WTC11 (cell line): Measurements from ENCODE around the gene DLL1. TPM values are rescaled to one million over a fixed set of nuclear protein-coding genes. Genes with fewer than 3 reads are reported as not detected.

Experiments
- ATAC-seq: fragments of 200-7000 bp; cut with Tn5 transposase; 2 replicates; pipeline ENCODE4 v1.10.0; 2021; ENCODE audit warnings: mild to moderate bottlenecking, moderate library complexity
- CTCF ChIA-PET: fragments of 300-600 bp; sonication (Branson Sonifier 250); formaldehyde crosslinking; loops from one replicate; lab custom pipeline; 2021; ENCODE audit warnings: antibody characterized with exemption; lab: Charles Lee
- POLR2A ChIA-PET: fragments of 350-600 bp; sonication (Branson Sonifier 250); formaldehyde crosslinking; loops from one replicate; lab custom pipeline; 2021; ENCODE audit warnings: antibody characterized with exemption; lab: Charles Lee
- DNase-seq: peaks from one replicate; pipeline ENCODE4 v3.0.0; 2021; ENCODE audit warnings: low spot score
- H3K27ac Mint-ChIP-seq: 2 replicates; pipeline ENCODE4 v1.8.0; 2021; ENCODE audit warnings: mixed read lengths
- H3K27me3 Mint-ChIP-seq: 2 replicates; pipeline ENCODE4 v1.8.0; 2021; ENCODE audit warnings: low read depth, mild to moderate bottlenecking, moderate library complexity, mixed read lengths
- H3K36me3 Mint-ChIP-seq: 2 replicates; pipeline ENCODE4 v1.8.0; 2021; ENCODE audit warnings: mixed read lengths
- H3K4me1 Mint-ChIP-seq: 2 replicates; pipeline ENCODE4 v1.8.0; 2022; ENCODE audit warnings: mixed read lengths
- H3K4me3 Mint-ChIP-seq: 2 replicates; pipeline ENCODE4 v1.8.0; 2021; ENCODE audit warnings: mild to moderate bottlenecking, moderate library complexity, mixed read lengths
- H3K9me3 Mint-ChIP-seq: 2 replicates; pipeline ENCODE4 v1.8.0; 2021; ENCODE audit warnings: mixed read lengths
- AFF4 ChIP-seq: sonication (generic); formaldehyde crosslinking; IDR thresholded peaks from 2 replicates; pipeline ENCODE4 v1.8.1; 2023; ENCODE audit warnings: mild to moderate bottlenecking, missing genetic modification reagents, borderline replicate concordance
- ATF2 ChIP-seq: sonication (generic); formaldehyde crosslinking; IDR thresholded peaks from 2 replicates; pipeline ENCODE4 v1.8.1; 2022; ENCODE audit warnings: low read depth, missing genetic modification reagents, borderline replicate concordance
- ATF3 ChIP-seq: sonication (generic); formaldehyde crosslinking; conservative IDR thresholded peaks from 2 replicates; pipeline ENCODE4 v1.8.1; 2022; ENCODE audit warnings: mild to moderate bottlenecking, missing genetic modification reagents
- CTCF ChIP-seq: fragments of 200-600 bp; IDR thresholded peaks from 2 replicates; pipeline ENCODE4 v1.8.0; 2022; ENCODE audit warnings: antibody characterized with exemption
- EMX1 ChIP-seq: fragments of 250-450 bp; sonication (Bioruptor Pico); IDR thresholded peaks from 2 replicates; pipeline ENCODE4 v1.8.0; 2021; ENCODE audit warnings: mild to moderate bottlenecking
- IRF1 ChIP-seq: sonication (generic); formaldehyde crosslinking; IDR thresholded peaks from 2 replicates; pipeline ENCODE4 v1.8.0; 2023; ENCODE audit warnings: missing genetic modification reagents
- MLX ChIP-seq: sonication (generic); formaldehyde crosslinking; IDR thresholded peaks from 2 replicates; pipeline ENCODE4 v1.8.1; 2023; ENCODE audit warnings: mild to moderate bottlenecking, missing genetic modification reagents, moderate library complexity
- NFE2L1 ChIP-seq: sonication (generic); formaldehyde crosslinking; IDR thresholded peaks from 2 replicates; pipeline ENCODE4 v1.8.1; 2023; ENCODE audit warnings: missing genetic modification reagents
- PREB ChIP-seq: sonication (generic); formaldehyde crosslinking; IDR thresholded peaks from 2 replicates; pipeline ENCODE4 v1.8.1; 2022; ENCODE audit warnings: mild to moderate bottlenecking, missing genetic modification reagents, moderate library complexity, borderline replicate concordance
- STAT6 ChIP-seq: sonication (generic); formaldehyde crosslinking; conservative IDR thresholded peaks from 2 replicates; pipeline ENCODE4 v1.8.1; 2023; ENCODE audit warnings: mild to moderate bottlenecking, low read depth, missing genetic modification reagents, moderate library complexity
- ZBTB43 ChIP-seq: sonication (generic); formaldehyde crosslinking; IDR thresholded peaks from 2 replicates; pipeline ENCODE4 v1.8.1; 2023; ENCODE audit warnings: mild to moderate bottlenecking, missing genetic modification reagents
- ZNF121 ChIP-seq: sonication (generic); formaldehyde crosslinking; IDR thresholded peaks from 2 replicates; pipeline ENCODE4 v1.8.0; 2023; ENCODE audit warnings: missing genetic modification reagents
- ZNF219 ChIP-seq: sonication (generic); formaldehyde crosslinking; IDR thresholded peaks from 2 replicates; pipeline ENCODE4 v1.8.0; 2023; ENCODE audit warnings: missing genetic modification reagents, mild to moderate bottlenecking, borderline replicate concordance
- ZNF425 ChIP-seq: fragments of 250-450 bp; sonication (Bioruptor Pico); conservative IDR thresholded peaks from 2 replicates; pipeline ENCODE4 v1.9.0; 2021; ENCODE audit warnings: mild to moderate bottlenecking
- total RNA-seq: library from RNA; stranded (reverse); gene quantifications from 3 replicates; pipeline ENCODE4 v1.2.3, GENCODE V29; 2021

DLL1 gene
- total RNA-seq, 1 experiment from 2014 or later: 25.3 TPM

- TF ChIP-seq AFF4 (CRISPR knock-in tag) (no peak), ATF3 (CRISPR knock-in tag) (no peak), ZNF425 (CRISPR knock-in tag) (no peak), PREB (CRISPR knock-in tag) (no peak)
Observed at GRCh38 chr6:170277893-170278742, 12.8 kb downstream of the DLL1 start (continued).

- Mint-ChIP-seq H3K27ac (no peak overlapping the region), H3K36me3 (no peaks in the 10 kb centered on the region), H3K9me3 (no peaks in the 10 kb centered on the region), H3K4me1 (peaks cover 25% of the 10 kb centered on the region), H3K4me3 (no peak overlapping the region), H3K27me3 (peaks cover 32% of the 10 kb centered on the region)
- ChIA-PET POLR2A (no interaction called here), CTCF (no interaction called here)
- ATAC-seq (no peak), DNase-seq (no peak)
- TF ChIP-seq CTCF: no peak
- TF ChIP-seq ZBTB43 (CRISPR knock-in tag): no peak
- no peak for TF ChIP-seq STAT6
- no peak for TF ChIP-seq NFE2L1 (CRISPR knock-in tag)
- TF ChIP-seq IRF1: no peak
- no peak for TF ChIP-seq MLX (CRISPR knock-in tag)
- no peak for TF ChIP-seq ZNF219
- TF ChIP-seq ZNF121 (CRISPR knock-in tag): no peak
- TF ChIP-seq EMX1: no peak
- no peak for TF ChIP-seq ATF2 (CRISPR knock-in tag)
Observed at GRCh38 chr6:170276369-170277057, 14.4 kb downstream of the DLL1 start.
